Measurements from ENCODE around the gene APBB1.

GRCh38 chr11:6420677-6421076 is 1.8 kb upstream of the APBB1 start:
- TF ChIP-seq CTCF (conservative IDR thresholded peaks at IDR 0.05) = no peak
- no peak for TF ChIP-seq ZFX (IDR thresholded peaks at IDR 0.05)

Data from C4-2B (cell line).